GM12878 (cell line): Measurements from ENCODE around the gene C9orf50. TPM values are rescaled to one million over a fixed set of nuclear protein-coding genes. Genes with fewer than 3 reads are reported as not detected.
A peak's percentile ranks its signal among the peaks of the same experiment; 100 is the strongest.

Experiments used
- BACH1 ChIP-seq: fragments of 450-650 bp; IDR thresholded peaks from 2 replicates; pipeline ENCODE4 v1.6.1; 2017; ENCODE audit warnings: mild to moderate bottlenecking, borderline replicate concordance
- GATAD2B ChIP-seq: fragments of 450-650 bp; conservative IDR thresholded peaks from 2 replicates; pipeline ENCODE4 v1.6.1; 2017; ENCODE audit warnings: low read depth, mild to moderate bottlenecking, moderate library complexity
- IKZF1 ChIP-seq: fragments of 450-650 bp; conservative IDR thresholded peaks from 2 replicates; pipeline ENCODE4 v1.6.1; 2017; ENCODE audit warnings: antibody characterized with exemption, mild to moderate bottlenecking
- JUND ChIP-seq: IDR thresholded peaks from 2 replicates; pipeline ENCODE4 v1.6.1; 2012; ENCODE audit warnings: low read depth, mild to moderate bottlenecking, low read length, improper control_type of control experiment, moderate library complexity
- KDM1A ChIP-seq: fragments of 200-600 bp; sonication (generic); IDR thresholded peaks from 2 replicates; pipeline ENCODE4 v1.6.1; 2016; ENCODE audit warnings: borderline replicate concordance
- MEF2B ChIP-seq: fragments of 450-650 bp; IDR thresholded peaks from 2 replicates; pipeline ENCODE4 v1.6.1; 2018; ENCODE audit warnings: mild to moderate bottlenecking, moderate library complexity; ENCODE audit not compliant: partially characterized antibody, poor library complexity, severe bottlenecking
- NFXL1 ChIP-seq: fragments of 450-650 bp; IDR thresholded peaks from 2 replicates; pipeline ENCODE4 v1.6.1; 2017; ENCODE audit warnings: antibody characterized with exemption, mild to moderate bottlenecking, borderline replicate concordance
- NR2C1 ChIP-seq: fragments of 450-650 bp; IDR thresholded peaks from 2 replicates; pipeline ENCODE4 v1.6.1; 2017; ENCODE audit warnings: antibody characterized with exemption, mild to moderate bottlenecking, moderate library complexity
- NRF1 ChIP-seq: conservative IDR thresholded peaks from 2 replicates; pipeline ENCODE4 v1.6.1; 2011; ENCODE audit warnings: mild to moderate bottlenecking, low read depth, low read length, improper control_type of control experiment
- POLR2A ChIP-seq: IDR thresholded peaks from 2 replicates; pipeline ENCODE4 v1.6.1; 2011; ENCODE audit warnings: low read depth, mild to moderate bottlenecking, low read length
- POLR2AphosphoS5 ChIP-seq: IDR thresholded peaks from 2 replicates; pipeline ENCODE4 v1.6.1; 2011; ENCODE audit warnings: mild to moderate bottlenecking, low read length, inconsistent platforms
- RELA ChIP-seq: fragments of 450-650 bp; IDR thresholded peaks from 2 replicates; pipeline ENCODE4 v1.8.0; 2014; ENCODE audit warnings: borderline replicate concordance; ENCODE audit not compliant: partially characterized antibody
- SIN3A ChIP-seq: IDR thresholded peaks from 2 replicates; pipeline ENCODE4 v1.6.1; 2012; ENCODE audit warnings: low read depth, low read length, improper control_type of control experiment
- SMARCA5 ChIP-seq: fragments of 450-650 bp; IDR thresholded peaks from 2 replicates; pipeline ENCODE4 v1.6.1; 2017; ENCODE audit warnings: mild to moderate bottlenecking
- SP1 ChIP-seq: IDR thresholded peaks from one replicate; pipeline ENCODE4 v1.6.1; 2011; ENCODE audit warnings: low read depth, low read length
- SREBF1 ChIP-seq: IDR thresholded peaks from 2 replicates; pipeline ENCODE4 v1.6.1; 2012; ENCODE audit warnings: mild to moderate bottlenecking, low read length
- SRF ChIP-seq, 2 experiments: IDR thresholded peaks; 2 replicates each; pipeline ENCODE4 v1.6.1; 2011; ENCODE audit warnings: low read depth in 2 of 2, low read length in 2 of 2, mild to moderate bottlenecking in 1 of 2, moderate library complexity in 1 of 2
- TCF12 ChIP-seq: IDR thresholded peaks from 2 replicates; pipeline ENCODE4 v1.6.1; 2011; ENCODE audit warnings: low read depth, mild to moderate bottlenecking, low read length
- TCF3 ChIP-seq: IDR thresholded peaks from 2 replicates; pipeline ENCODE4 v1.6.1; 2012; ENCODE audit warnings: low read depth, mild to moderate bottlenecking, low read length, borderline replicate concordance; ENCODE audit not compliant: insufficient read depth
- ZBTB11 ChIP-seq: fragments of 450-650 bp; formaldehyde crosslinking; IDR thresholded peaks from 2 replicates; pipeline ENCODE4 v1.5.0; 2022; ENCODE audit warnings: mild to moderate bottlenecking, missing genetic modification characterization
- ZNF24 ChIP-seq: fragments of 450-650 bp; IDR thresholded peaks from 2 replicates; pipeline ENCODE4 v1.6.1; 2017; ENCODE audit warnings: antibody characterized with exemption, mild to moderate bottlenecking
- ZNF274 ChIP-seq: IDR thresholded peaks from one replicate; pipeline ENCODE4 v1.8.0; 2011; ENCODE audit not compliant: insufficient read length, insufficient read depth
- ZSCAN29 ChIP-seq: fragments of 450-650 bp; IDR thresholded peaks from 2 replicates; pipeline ENCODE4 v1.6.1; 2017; ENCODE audit warnings: mild to moderate bottlenecking, moderate library complexity
- ZZZ3 ChIP-seq: IDR thresholded peaks from 2 replicates; pipeline ENCODE4 v1.6.1; 2011; ENCODE audit warnings: low read depth; ENCODE audit not compliant: control insufficient read depth, insufficient read length
- polyA plus RNA-seq, 11 experiments: library from polyadenylated mRNA; depleted of rRNA in 4 of 11; unstranded in 6 of 11; stranded (reverse) in 5 of 11; fragments of >200 nt; fragmentation: Nextera tagmentation in 4 of 11; fragmentation: Illumina TruSeq in 1 of 11; extraction: Ambion mirVana in 4 of 11; extraction: Trizol in 1 of 11; gene quantifications; 1 replicate in 1 of 11; 2 replicates in 10 of 11; pipeline versions ENCODE4 v1.2.1 to v1.2.3, GENCODE V29; 2011 to 2016; ENCODE audit warnings: inconsistent platforms in 2 of 11, missing spikeins in 2 of 11, low read depth in 1 of 11
- total RNA-seq, 4 experiments: library from RNA; depleted of rRNA in 3 of 4; stranded (reverse); fragments of >200 nt in 3 of 4; fragmentation: Illumina TruSeq in 1 of 4; extraction: Trizol in 1 of 4; gene quantifications; 2 replicates each; pipeline versions ENCODE4 v1.2.1 to v1.2.3, GENCODE V29; 2013 to 2021
- TF ChIP-seq, protein P1 (sequence below): fragments of 450-650 bp; conservative IDR thresholded peaks from 2 replicates; pipeline ENCODE4 v1.6.1; 2017; ENCODE audit warnings: mild to moderate bottlenecking, moderate library complexity
- TF ChIP-seq, protein P2 (sequence below): IDR thresholded peaks from 2 replicates; pipeline ENCODE4 v1.6.1; 2011; ENCODE audit warnings: borderline replicate concordance, low read depth, mild to moderate bottlenecking, moderate library complexity, mixed read lengths, low read length; ENCODE audit not compliant: insufficient read depth; ENCODE audit errors: extremely low read length

Gene C9orf50
- total and polyA plus RNA-seq, 10 of the 15 experiments (the other 5 are each of a cell fraction or from before 2014, with no cell fraction given) = not detected

GRCh38 chr9:129641750-129642585 is 21.1 kb upstream of the C9orf50 start, which contains the start of gene ASB6 (continued):
- TF ChIP-seq, protein P1, sequence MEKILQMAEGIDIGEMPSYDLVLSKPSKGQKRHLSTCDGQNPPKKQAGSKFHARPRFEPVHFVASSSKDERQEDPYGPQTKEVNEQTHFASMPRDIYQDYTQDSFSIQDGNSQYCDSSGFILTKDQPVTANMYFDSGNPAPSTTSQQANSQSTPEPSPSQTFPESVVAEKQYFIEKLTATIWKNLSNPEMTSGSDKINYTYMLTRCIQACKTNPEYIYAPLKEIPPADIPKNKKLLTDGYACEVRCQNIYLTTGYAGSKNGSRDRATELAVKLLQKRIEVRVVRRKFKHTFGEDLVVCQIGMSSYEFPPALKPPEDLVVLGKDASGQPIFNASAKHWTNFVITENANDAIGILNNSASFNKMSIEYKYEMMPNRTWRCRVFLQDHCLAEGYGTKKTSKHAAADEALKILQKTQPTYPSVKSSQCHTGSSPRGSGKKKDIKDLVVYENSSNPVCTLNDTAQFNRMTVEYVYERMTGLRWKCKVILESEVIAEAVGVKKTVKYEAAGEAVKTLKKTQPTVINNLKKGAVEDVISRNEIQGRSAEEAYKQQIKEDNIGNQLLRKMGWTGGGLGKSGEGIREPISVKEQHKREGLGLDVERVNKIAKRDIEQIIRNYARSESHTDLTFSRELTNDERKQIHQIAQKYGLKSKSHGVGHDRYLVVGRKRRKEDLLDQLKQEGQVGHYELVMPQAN = peak; percentile 81
- TF ChIP-seq RELA (peak; percentile 73), SRF (IDR thresholded peaks at IDR 0.05; ENCODE audit: low read depth in 2 of 2, low read length in 2 of 2) (0 out of 4 replicates have a peak, but pooled peaks of 1 of the 2 experiments have one; percentile 40), POLR2A (peak; percentile 89), ZSCAN29 (no peak), JUND (0 out of 2 replicates have a peak, but pooled peaks have one; percentile 15), NFXL1 (no peak), IKZF1 (peak; percentile 93), ZBTB11 (CRISPR knock-in tag) (peak; percentile 62), POLR2AphosphoS5 (peak; percentile 79), GATAD2B (peak; percentile 85), ZZZ3 (no peak), SP1 (peak; percentile 7), ZNF274 (no peak), TCF12 (peak; percentile 33; the same call in 1 of the 2 replicates), NRF1 (no peak), ZNF24 (no peak; the same call in 1 of the 2 replicates), KDM1A (no peak), SMARCA5 (peak; percentile 92), MEF2B (peak; percentile 61), NR2C1 (peak; percentile 59), SREBF1 (no peak), SIN3A (peak; percentile 72; the same call in 1 of the 2 replicates), BACH1 (peak; percentile 63), TCF3 (0 out of 2 replicates have a peak, but pooled peaks have one; percentile 19)
- TF ChIP-seq, protein P2, sequence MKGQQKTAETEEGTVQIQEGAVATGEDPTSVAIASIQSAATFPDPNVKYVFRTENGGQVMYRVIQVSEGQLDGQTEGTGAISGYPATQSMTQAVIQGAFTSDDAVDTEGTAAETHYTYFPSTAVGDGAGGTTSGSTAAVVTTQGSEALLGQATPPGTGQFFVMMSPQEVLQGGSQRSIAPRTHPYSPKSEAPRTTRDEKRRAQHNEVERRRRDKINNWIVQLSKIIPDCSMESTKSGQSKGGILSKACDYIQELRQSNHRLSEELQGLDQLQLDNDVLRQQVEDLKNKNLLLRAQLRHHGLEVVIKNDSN = no peak
